ENCODE data around the gene MAGI2. TPM values are rescaled to one million over a fixed set of nuclear protein-coding genes. Genes with fewer than 3 reads are reported as not detected.

Gene MAGI2
- total RNA-seq, 1 donor from 2014 or later = 0.38 TPM

GRCh38 chr7:78620920-78621319 is 832.5 kb downstream of the MAGI2 start:
- peaks cover 4% of the 10 kb centered on the region for H3K9me3 Mint-ChIP-seq
- ChIA-PET POLR2A (no interaction called here), CTCF (no interaction called here)
- DNase-seq (no peak), ATAC-seq (ENCODE audit: low read depth) (no peak)
- no peaks in the 10 kb centered on the region for H3K4me1 Mint-ChIP-seq
- H3K4me3 Mint-ChIP-seq = no peak overlapping the region
- no peaks in the 10 kb centered on the region for H3K36me3 Mint-ChIP-seq (ENCODE audit: low read depth)
- no peak for TF ChIP-seq CTCF (IDR thresholded peaks at IDR 0.05)
- H3K27me3 Mint-ChIP-seq = no peaks in the 10 kb centered on the region
- intact Hi-C loops (cut with micrococcal nuclease) = no loop called here
- no peak overlapping the region for H3K27ac Mint-ChIP-seq

GRCh38 chr7:78616539-78616938 is 836.9 kb downstream of the MAGI2 start:
- CTCF ChIA-PET = no interaction called here

GRCh38 chr7:78609281-78609680 is 844.2 kb downstream of the MAGI2 start:
- H3K36me3 Mint-ChIP-seq (ENCODE audit: low read depth) = no peaks in the 10 kb centered on the region
- POLR2A ChIA-PET = no interaction called here
- H3K27ac Mint-ChIP-seq = no peak overlapping the region
- ATAC-seq (ENCODE audit: low read depth) (no peak), DNase-seq (no peak)
- no peaks in the 10 kb centered on the region for H3K27me3 Mint-ChIP-seq
- CTCF ChIA-PET = no interaction called here
- H3K9me3 Mint-ChIP-seq = no peaks in the 10 kb centered on the region
- H3K4me1 Mint-ChIP-seq = no peaks in the 10 kb centered on the region
- TF ChIP-seq CTCF (IDR thresholded peaks at IDR 0.05) = no peak
- H3K4me3 Mint-ChIP-seq = no peak overlapping the region
- intact Hi-C loops (cut with micrococcal nuclease) = no loop called here

More at GRCh38 chr7:78616539-78616938, 836.9 kb downstream of the MAGI2 start:
- no peak for ATAC-seq (ENCODE audit: low read depth)
- DNase-seq = no peak
- Mint-ChIP-seq H3K4me1 (no peaks in the 10 kb centered on the region), H3K4me3 (no peak overlapping the region), H3K9me3 (no peaks in the 10 kb centered on the region), H3K27ac (no peak overlapping the region), H3K36me3 (ENCODE audit: low read depth) (no peaks in the 10 kb centered on the region), H3K27me3 (no peaks in the 10 kb centered on the region)
- intact Hi-C loops (cut with micrococcal nuclease) = no loop called here
- POLR2A ChIA-PET = no interaction called here
- no peak for TF ChIP-seq CTCF (IDR thresholded peaks at IDR 0.05)

- ATAC-seq (ENCODE audit: low read depth) (no peak), DNase-seq (no peak)
- ChIA-PET POLR2A (no interaction called here), CTCF (no interaction called here)
- intact Hi-C loops (cut with micrococcal nuclease) = no loop called here
- no peaks in the 10 kb centered on the region for H3K9me3 Mint-ChIP-seq
- no peak overlapping the region for H3K27ac Mint-ChIP-seq
- no peaks in the 10 kb centered on the region for H3K27me3 Mint-ChIP-seq
- no peaks in the 10 kb centered on the region for H3K4me1 Mint-ChIP-seq
- TF ChIP-seq CTCF (IDR thresholded peaks at IDR 0.05) = no peak
- H3K4me3 Mint-ChIP-seq = no peak overlapping the region
- H3K36me3 Mint-ChIP-seq (ENCODE audit: low read depth) = no peaks in the 10 kb centered on the region
Observed at GRCh38 chr7:78607099-78607498, 846.4 kb downstream of the MAGI2 start.

GRCh38 chr7:78605119-78605518 is 848.3 kb downstream of the MAGI2 start:
- TF ChIP-seq CTCF (IDR thresholded peaks at IDR 0.05) = no peak
- Mint-ChIP-seq H3K4me3 (no peak overlapping the region), H3K4me1 (no peaks in the 10 kb centered on the region), H3K27me3 (no peaks in the 10 kb centered on the region), H3K27ac (no peak overlapping the region), H3K36me3 (ENCODE audit: low read depth) (no peaks in the 10 kb centered on the region), H3K9me3 (no peaks in the 10 kb centered on the region)
- POLR2A ChIA-PET = no interaction called here
- DNase-seq (no peak), ATAC-seq (ENCODE audit: low read depth) (no peak)
- intact Hi-C loops (cut with micrococcal nuclease) = no loop called here
- CTCF ChIA-PET = no interaction called here

Measured in activated B cell treated with CpG ODN at 0.5 μM for 24 hours (primary cell).